RWPE2 (cell line): ENCODE data around the gene ALG12.

Experiments
- ATAC-seq: fragments of 200-7000 bp; cut with Tn5 transposase; 3 replicates; pipeline ENCODE4 v1.9.1; 2021; ENCODE audit warnings: low read depth
- DNase-seq: peaks from one replicate; pipeline ENCODE4 v3.0.0-alpha.2; 2020; ENCODE audit warnings: low spot score
- H3K27ac ChIP-seq: fragments of 450-650 bp; 2 replicates; pipeline ENCODE4 v1.5.1; 2017; ENCODE audit warnings: mild to moderate bottlenecking; ENCODE audit not compliant: poor library complexity, severe bottlenecking
- H3K27me3 ChIP-seq: fragments of 250-450 bp; sonication (Bioruptor Pico); 2 replicates; pipeline ENCODE4 v1.5.1; 2021; ENCODE audit warnings: mild to moderate bottlenecking, moderate library complexity; ENCODE audit not compliant: insufficient read depth, poor library complexity, severe bottlenecking
- H3K36me3 ChIP-seq: fragments of 250-450 bp; sonication (Bioruptor Pico); 2 replicates; pipeline ENCODE4 v1.5.1; 2020; ENCODE audit warnings: low read depth, mild to moderate bottlenecking, moderate library complexity
- H3K4me1 ChIP-seq: fragments of 250-450 bp; sonication (Bioruptor Pico); 2 replicates; pipeline ENCODE4 v1.5.1; 2021; ENCODE audit warnings: mild to moderate bottlenecking, moderate library complexity; ENCODE audit not compliant: insufficient read depth, poor library complexity, severe bottlenecking
- H3K4me3 ChIP-seq: fragments of 250-450 bp; sonication (Bioruptor Pico); 2 replicates; pipeline ENCODE4 v1.5.1; 2021; ENCODE audit warnings: mild to moderate bottlenecking, moderate library complexity; ENCODE audit not compliant: severe bottlenecking
- H3K9me3 ChIP-seq: fragments of 250-450 bp; sonication (Bioruptor Pico); 2 replicates; pipeline ENCODE4 v1.5.1; 2021; ENCODE audit warnings: mild to moderate bottlenecking, moderate library complexity; ENCODE audit not compliant: severe bottlenecking
- TF ChIP-seq, protein P1 (sequence below): fragments of 450-650 bp; IDR thresholded peaks from one replicate; pipeline ENCODE4 v1.5.1; 2017; ENCODE audit warnings: mild to moderate bottlenecking, moderate library complexity; ENCODE audit not compliant: poor library complexity, severe bottlenecking

The ALG12 gene

DNA sequence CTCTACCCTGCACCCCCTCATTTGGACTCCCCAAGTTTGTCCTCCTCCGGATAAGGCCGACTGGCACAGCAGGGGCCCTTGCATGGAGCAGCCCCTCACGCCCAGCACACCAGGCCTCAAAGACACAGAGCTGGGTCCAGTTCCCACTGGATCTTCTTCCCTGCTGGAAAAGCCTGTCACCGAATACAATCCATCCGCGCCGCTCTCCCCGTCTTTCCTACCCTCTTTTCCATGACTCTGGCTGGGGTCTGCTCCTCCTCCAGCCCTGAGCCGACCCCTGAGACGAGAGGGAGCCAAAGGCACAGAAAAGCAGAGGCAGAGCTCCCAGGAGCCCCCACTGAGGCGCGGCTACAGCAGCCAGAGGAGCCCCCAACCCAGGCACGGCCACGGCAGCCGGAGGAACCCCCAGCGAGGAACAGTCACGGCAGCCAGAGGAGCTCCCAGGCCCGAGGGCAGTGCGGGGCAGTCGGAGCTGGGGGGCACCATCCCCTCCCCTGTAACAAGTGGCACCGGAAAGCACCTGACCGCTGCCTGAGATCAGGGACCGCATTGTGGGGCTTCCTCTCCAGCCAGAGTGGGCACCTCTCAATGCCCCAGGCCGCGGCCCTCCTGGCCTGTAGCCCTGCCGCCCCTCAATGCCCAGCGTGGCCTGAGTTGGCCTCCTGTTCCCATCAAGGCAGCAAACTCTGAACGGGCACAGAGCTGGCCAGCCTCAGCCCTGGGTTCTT is 12.0 kb downstream of the ALG12 start:
- DNase-seq (peak; percentile 45), ATAC-seq (no peak)
- TF ChIP-seq, protein P1, sequence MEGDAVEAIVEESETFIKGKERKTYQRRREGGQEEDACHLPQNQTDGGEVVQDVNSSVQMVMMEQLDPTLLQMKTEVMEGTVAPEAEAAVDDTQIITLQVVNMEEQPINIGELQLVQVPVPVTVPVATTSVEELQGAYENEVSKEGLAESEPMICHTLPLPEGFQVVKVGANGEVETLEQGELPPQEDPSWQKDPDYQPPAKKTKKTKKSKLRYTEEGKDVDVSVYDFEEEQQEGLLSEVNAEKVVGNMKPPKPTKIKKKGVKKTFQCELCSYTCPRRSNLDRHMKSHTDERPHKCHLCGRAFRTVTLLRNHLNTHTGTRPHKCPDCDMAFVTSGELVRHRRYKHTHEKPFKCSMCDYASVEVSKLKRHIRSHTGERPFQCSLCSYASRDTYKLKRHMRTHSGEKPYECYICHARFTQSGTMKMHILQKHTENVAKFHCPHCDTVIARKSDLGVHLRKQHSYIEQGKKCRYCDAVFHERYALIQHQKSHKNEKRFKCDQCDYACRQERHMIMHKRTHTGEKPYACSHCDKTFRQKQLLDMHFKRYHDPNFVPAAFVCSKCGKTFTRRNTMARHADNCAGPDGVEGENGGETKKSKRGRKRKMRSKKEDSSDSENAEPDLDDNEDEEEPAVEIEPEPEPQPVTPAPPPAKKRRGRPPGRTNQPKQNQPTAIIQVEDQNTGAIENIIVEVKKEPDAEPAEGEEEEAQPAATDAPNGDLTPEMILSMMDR, result no peak
- H3K36me3 ChIP-seq, result peaks cover 58% of the 10 kb centered on the region
- no peaks in the 10 kb centered on the region for H3K4me1 ChIP-seq
- no peaks in the 10 kb centered on the region for H3K27me3 ChIP-seq
- H3K9me3 ChIP-seq, result no peaks in the 10 kb centered on the region
- H3K4me3 ChIP-seq, result no peak overlapping the region
- H3K27ac ChIP-seq, result no peak overlapping the region

DNA sequence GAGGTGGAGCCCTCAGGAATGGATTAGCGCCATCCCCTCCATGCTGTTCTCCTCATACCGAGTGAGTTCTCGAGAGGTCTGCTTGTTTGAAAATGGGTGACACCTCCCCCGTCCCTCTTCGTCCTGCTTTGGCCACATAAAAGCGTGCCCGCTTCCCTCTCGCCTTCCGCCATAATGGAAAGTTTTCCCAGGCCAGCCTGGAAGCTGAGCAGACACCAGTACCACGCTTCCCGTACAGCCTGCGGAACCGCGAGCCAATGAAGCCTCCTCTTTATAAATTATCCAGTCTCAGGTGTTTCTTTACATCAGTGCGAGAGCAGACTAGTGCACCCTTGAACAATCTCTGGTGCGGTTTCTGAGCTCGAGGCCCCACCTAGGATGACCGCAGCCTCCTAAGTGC is 12.8 kb downstream of the ALG12 start:
- no peaks in the 10 kb centered on the region for H3K4me1 ChIP-seq
- H3K27me3 ChIP-seq, result no peaks in the 10 kb centered on the region
- H3K4me3 ChIP-seq, result no peak overlapping the region
- TF ChIP-seq, protein P1, result no peak
- no peak overlapping the region for H3K27ac ChIP-seq
- no peaks in the 10 kb centered on the region for H3K9me3 ChIP-seq
- peaks cover 55% of the 10 kb centered on the region for H3K36me3 ChIP-seq
- ATAC-seq (no peak), DNase-seq (no peak)

DNA sequence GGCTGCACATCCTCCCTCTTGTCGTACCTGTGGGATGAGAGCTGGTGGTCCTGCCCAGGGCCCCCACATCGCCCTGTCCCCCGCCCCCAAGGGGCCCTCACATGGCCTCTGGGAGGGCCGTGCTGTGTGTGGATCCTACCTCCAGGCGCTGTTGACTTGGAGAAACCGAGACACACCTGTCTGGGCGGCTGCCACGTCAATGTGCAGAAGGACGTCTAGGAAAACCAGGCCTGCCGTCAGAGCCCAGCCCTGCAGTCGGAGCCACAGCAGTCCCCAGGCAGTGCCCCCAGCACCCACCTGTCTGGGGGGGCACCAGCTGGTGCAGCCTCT is 14.2 kb downstream of the ALG12 start:
- Histone ChIP-seq H3K4me1 (no peaks in the 10 kb centered on the region), H3K36me3 (peaks cover 44% of the 10 kb centered on the region), H3K27me3 (no peaks in the 10 kb centered on the region), H3K27ac (no peak overlapping the region), H3K4me3 (no peak overlapping the region), H3K9me3 (no peaks in the 10 kb centered on the region)
- DNase-seq, result no peak
- TF ChIP-seq, protein P1, result no peak
- no peak for ATAC-seq

DNA sequence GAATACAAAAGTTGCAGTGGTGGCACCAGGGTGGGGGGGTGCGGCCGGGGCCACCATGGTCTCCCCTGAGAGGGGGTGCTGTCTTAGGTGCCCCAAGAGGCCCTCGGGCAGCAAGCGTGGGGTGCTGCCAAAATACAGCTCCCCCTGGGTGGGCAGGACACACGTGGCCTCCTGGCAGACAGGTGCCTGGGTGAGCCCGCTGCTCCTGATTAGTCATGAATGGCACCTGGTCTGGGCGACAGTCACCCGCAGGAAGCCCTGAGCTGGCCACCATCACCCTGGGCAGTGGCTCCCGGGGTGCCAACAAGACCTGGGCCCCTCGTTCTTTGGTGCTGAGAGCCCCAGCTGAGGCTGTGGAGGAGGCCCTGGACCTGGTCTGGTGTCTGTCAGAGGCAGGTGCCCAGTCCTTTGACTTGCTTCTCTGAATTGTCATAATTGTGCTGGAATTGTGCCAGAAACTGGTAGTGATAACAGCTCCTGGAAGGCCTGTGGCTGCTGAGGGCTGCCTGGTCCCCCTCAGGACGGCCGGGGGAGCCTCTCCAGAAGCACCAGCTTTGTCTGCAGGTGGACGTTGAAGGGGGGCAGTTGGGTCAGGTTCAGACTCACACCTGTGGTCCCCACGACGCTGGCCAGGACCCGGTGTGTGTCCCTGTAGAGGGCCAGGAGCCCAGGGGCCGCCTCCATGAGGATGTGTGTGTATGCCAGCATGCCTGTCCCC is 14.8 kb downstream of the ALG12 start:
- DNase-seq (no peak), ATAC-seq (no peak)
- Histone ChIP-seq H3K4me3 (no peak overlapping the region), H3K27ac (no peak overlapping the region), H3K36me3 (peaks cover 42% of the 10 kb centered on the region), H3K4me1 (no peaks in the 10 kb centered on the region), H3K27me3 (no peaks in the 10 kb centered on the region), H3K9me3 (no peaks in the 10 kb centered on the region)
- TF ChIP-seq, protein P1, result no peak

DNA sequence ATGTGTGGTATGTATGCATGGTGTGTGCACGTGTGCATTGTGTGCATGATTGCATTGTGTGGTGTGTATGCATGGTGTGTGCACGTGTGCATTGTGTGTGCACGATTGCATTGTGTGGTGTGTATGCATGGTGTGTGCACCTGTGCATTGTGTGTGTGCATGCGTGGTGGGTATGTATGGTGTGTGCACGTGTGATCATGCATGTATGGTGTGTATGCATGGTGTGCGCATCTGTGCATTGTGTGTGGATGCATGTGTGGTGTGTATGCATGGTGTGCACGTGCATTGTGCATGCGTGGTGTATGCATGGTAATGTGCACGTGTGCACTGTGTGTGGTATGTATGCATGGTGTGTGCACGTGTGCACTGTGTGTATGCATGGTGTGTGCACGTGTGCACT is 16.8 kb downstream of the ALG12 start:
- TF ChIP-seq, protein P1, result no peak
- Histone ChIP-seq H3K36me3 (peaks cover 28% of the 10 kb centered on the region), H3K4me3 (no peak overlapping the region), H3K27me3 (no peaks in the 10 kb centered on the region), H3K4me1 (no peaks in the 10 kb centered on the region), H3K9me3 (no peaks in the 10 kb centered on the region), H3K27ac (no peak overlapping the region)
- DNase-seq, result peak; percentile 7
- ATAC-seq, result no peak
